Gastroesophageal sphincter (tissue), 4 donors: ENCODE data around the gene TNC. TPM values are rescaled to one million over a fixed set of nuclear protein-coding genes. Genes with fewer than 3 reads are reported as not detected.

Source experiments
- ATAC-seq: fragments of 150-250 bp; one replicate; pipeline ENCODE4 v1.9.1; 2016; ENCODE audit warnings: mild to moderate bottlenecking, moderate library complexity
- H3K27ac ChIP-seq, 4 donors: fragments of 200-600 bp; sonication (generic) in 3 of 4; 1 replicate in 3 of 4; 2 replicates in 1 of 4; pipeline ENCODE4 v1.5.1; 2016 to 2019
- H3K27me3 ChIP-seq: fragments of 200-600 bp; sonication (generic); one replicate; pipeline ENCODE4 v1.5.1; 2019
- H3K36me3 ChIP-seq, 2 donors: fragments of 200-600 bp; sonication (generic); one replicate each; pipeline ENCODE4 v1.5.1; 2019; ENCODE audit warnings: control low read depth in 1 of 2
- H3K4me1 ChIP-seq, 3 donors: fragments of 200-600 bp; sonication (generic); 1 replicate in 2 of 3; 2 replicates in 1 of 3; pipeline ENCODE4 v1.5.1; 2016 to 2019; ENCODE audit warnings: control low read depth in 2 of 3
- H3K4me3 ChIP-seq, 2 donors: fragments of 200-600 bp; sonication (generic); one replicate each; pipeline ENCODE4 v1.5.1; 2019; ENCODE audit warnings: mild to moderate bottlenecking in 1 of 2, moderate library complexity in 1 of 2
- H3K9me3 ChIP-seq, 3 donors: fragments of 200-600 bp; sonication (generic); one replicate each; pipeline ENCODE4 v1.5.1; 2017 to 2019; ENCODE audit warnings: control low read depth in 2 of 3
- EP300 ChIP-seq: sonication (generic); formaldehyde crosslinking; IDR thresholded peaks from one replicate; pipeline ENCODE4 v1.6.1; 2017; ENCODE audit warnings: antibody characterized with exemption, mild to moderate bottlenecking
- POLR2A ChIP-seq, 2 donors: fragments of 450-650 bp; IDR thresholded peaks; one replicate each; pipeline ENCODE4 v1.6.1; 2017; ENCODE audit warnings: antibody characterized with exemption in 2 of 2, mild to moderate bottlenecking in 2 of 2, moderate library complexity in 1 of 2
- POLR2AphosphoS5 ChIP-seq: sonication (generic); formaldehyde crosslinking; IDR thresholded peaks from one replicate; pipeline ENCODE4 v1.6.1; 2017; ENCODE audit warnings: antibody characterized with exemption
- WGBS, 2 donors: methylation state at CpG; one replicate each; pipeline ENCODE4 v1.1.5; 2018; ENCODE audit warnings: low coverage in 1 of 2; 5-methylcytosine and 5-hydroxymethylcytosine counted together
- total RNA-seq, 4 donors: library from RNA; depleted of rRNA; stranded (reverse); fragments of >200 nt; gene quantifications; one replicate each; pipeline ENCODE4 v1.1.0, GENCODE V29; 2016
- TF ChIP-seq, protein P1 (sequence below), 4 experiments: fragments of 200-600 bp in 2 of 4; fragments of 450-650 bp in 2 of 4; sonication (generic) in 1 of 4; IDR thresholded peaks; one replicate each; pipeline ENCODE4 v1.5.1; 2017 to 2019; ENCODE audit warnings: antibody characterized with exemption in 4 of 4, mild to moderate bottlenecking in 2 of 4, moderate library complexity in 2 of 4

TNC gene
- total RNA-seq, 4 donors from 2014 or later, result 194 to 799 (median 466) TPM

DNA sequence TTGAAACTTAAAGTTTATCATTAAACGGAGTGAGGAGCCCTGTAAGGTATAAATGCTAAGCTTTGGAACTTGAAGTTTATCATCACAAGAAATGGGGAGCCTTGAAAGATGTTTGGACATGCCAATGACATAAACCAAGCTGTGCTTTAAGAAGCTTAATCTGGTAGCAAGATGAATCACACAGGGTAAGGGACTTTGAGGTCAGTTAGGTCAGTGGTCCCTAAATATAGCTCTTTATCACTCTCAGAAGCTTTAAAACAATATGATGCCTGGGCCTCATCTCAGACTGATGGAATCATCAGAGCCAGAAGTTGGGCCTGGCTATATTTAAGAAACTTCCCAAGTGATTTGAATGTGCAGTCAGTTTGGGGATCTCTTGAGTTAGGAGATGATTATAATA is 85.7 kb downstream of the TNC start:
- TF ChIP-seq POLR2A (IDR thresholded peaks at IDR 0.05) (no peak), EP300 (no peak), POLR2AphosphoS5 (no peak)
- TF ChIP-seq, protein P1, sequence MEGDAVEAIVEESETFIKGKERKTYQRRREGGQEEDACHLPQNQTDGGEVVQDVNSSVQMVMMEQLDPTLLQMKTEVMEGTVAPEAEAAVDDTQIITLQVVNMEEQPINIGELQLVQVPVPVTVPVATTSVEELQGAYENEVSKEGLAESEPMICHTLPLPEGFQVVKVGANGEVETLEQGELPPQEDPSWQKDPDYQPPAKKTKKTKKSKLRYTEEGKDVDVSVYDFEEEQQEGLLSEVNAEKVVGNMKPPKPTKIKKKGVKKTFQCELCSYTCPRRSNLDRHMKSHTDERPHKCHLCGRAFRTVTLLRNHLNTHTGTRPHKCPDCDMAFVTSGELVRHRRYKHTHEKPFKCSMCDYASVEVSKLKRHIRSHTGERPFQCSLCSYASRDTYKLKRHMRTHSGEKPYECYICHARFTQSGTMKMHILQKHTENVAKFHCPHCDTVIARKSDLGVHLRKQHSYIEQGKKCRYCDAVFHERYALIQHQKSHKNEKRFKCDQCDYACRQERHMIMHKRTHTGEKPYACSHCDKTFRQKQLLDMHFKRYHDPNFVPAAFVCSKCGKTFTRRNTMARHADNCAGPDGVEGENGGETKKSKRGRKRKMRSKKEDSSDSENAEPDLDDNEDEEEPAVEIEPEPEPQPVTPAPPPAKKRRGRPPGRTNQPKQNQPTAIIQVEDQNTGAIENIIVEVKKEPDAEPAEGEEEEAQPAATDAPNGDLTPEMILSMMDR (IDR thresholded peaks at IDR 0.05), result no peak
- no peak overlapping the region for H3K4me3 ChIP-seq
- H3K27ac ChIP-seq, result peak overlapping the region in 1 of 4 donors; percentile 1
- peaks cover 0 to 53% of the 10 kb centered on the region in 2 donors for H3K36me3 ChIP-seq
- H3K9me3 ChIP-seq, result no peaks in the 10 kb centered on the region
- WGBS, 2 donors, result 44% methylated on average over 1 of the region's 1 CpG
- ATAC-seq, result no peak
- H3K27me3 ChIP-seq, result no peaks in the 10 kb centered on the region
- H3K4me1 ChIP-seq, result peaks cover 8 to 26% (median 8%) of the 10 kb centered on the region in 3 donors

DNA sequence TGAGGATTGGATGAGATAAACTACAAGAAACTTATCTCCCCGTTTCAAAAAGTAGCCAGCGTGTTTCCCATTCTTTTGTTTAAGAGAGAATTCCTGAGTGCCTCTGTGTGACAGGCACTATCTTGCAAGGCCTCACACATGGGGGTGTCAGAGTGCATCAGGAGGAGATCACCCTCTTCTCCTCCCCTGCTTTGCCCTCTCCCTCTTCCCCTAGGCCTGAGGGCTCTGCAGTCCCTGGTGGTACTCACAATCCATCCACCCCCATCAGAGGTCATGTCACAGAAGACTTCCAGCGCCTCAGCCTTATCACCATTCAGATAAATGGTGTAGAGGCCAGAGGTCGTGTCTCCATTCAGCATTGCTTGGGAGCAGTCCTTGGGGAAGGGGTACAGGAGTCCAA is 88.0 kb downstream of the TNC start:
- peaks cover under 1 to 7% (median 2%) of the 10 kb centered on the region in 3 donors for H3K4me1 ChIP-seq
- H3K27ac ChIP-seq, result no peak overlapping the region
- peaks cover 0 to 76% of the 10 kb centered on the region in 2 donors for H3K36me3 ChIP-seq
- no peak for ATAC-seq
- no peak for TF ChIP-seq POLR2AphosphoS5
- TF ChIP-seq POLR2A (IDR thresholded peaks at IDR 0.05), result no peak
- no peak for TF ChIP-seq EP300
- TF ChIP-seq, protein P1 (IDR thresholded peaks at IDR 0.05), result no peak
- H3K27me3 ChIP-seq, result no peaks in the 10 kb centered on the region
- 88 to 90% methylated on average over 2 of the region's 4 CpGs for WGBS, 2 donors
- H3K9me3 ChIP-seq, result no peaks in the 10 kb centered on the region
- no peak overlapping the region for H3K4me3 ChIP-seq

- Histone ChIP-seq H3K4me1 (peaks cover 0 to 3% (median 0%) of the 10 kb centered on the region in 3 donors), H3K36me3 (peaks cover 0 to 96% of the 10 kb centered on the region in 2 donors), H3K9me3 (no peaks in the 10 kb centered on the region), H3K4me3 (no peak overlapping the region), H3K27ac (peak overlapping the region in 1 of 4 donors; percentile 8), H3K27me3 (no peaks in the 10 kb centered on the region)
- no peak for ATAC-seq
- no peak for TF ChIP-seq POLR2AphosphoS5
- TF ChIP-seq POLR2A (IDR thresholded peaks at IDR 0.05), result no peak
- TF ChIP-seq, protein P1 (IDR thresholded peaks at IDR 0.05), result no peak
Observed at GRCh38 chr9:115025721-115026120, 92.2 kb downstream of the TNC start.

- H3K36me3 ChIP-seq, result peaks cover 0 to 91% of the 10 kb centered on the region in 2 donors
- peaks cover 0 to 3% (median 0%) of the 10 kb centered on the region in 3 donors for H3K4me1 ChIP-seq
- peak overlapping the region in 2 of 4 donors; percentile 8 to 22 for H3K27ac ChIP-seq
- no peak overlapping the region for H3K4me3 ChIP-seq
- H3K9me3 ChIP-seq, result no peaks in the 10 kb centered on the region
- no peak for ATAC-seq
- no peaks in the 10 kb centered on the region for H3K27me3 ChIP-seq
- 32 to 54% methylated on average over 3 to 5 of the region's 5 CpGs for WGBS, 2 donors
- TF ChIP-seq POLR2A (IDR thresholded peaks at IDR 0.05), result no peak
- TF ChIP-seq EP300, result no peak
- no peak for TF ChIP-seq POLR2AphosphoS5
- TF ChIP-seq, protein P1 (IDR thresholded peaks at IDR 0.05), result no peak
Observed at GRCh38 chr9:115024925-115025535, 92.9 kb downstream of the TNC start.

DNA sequence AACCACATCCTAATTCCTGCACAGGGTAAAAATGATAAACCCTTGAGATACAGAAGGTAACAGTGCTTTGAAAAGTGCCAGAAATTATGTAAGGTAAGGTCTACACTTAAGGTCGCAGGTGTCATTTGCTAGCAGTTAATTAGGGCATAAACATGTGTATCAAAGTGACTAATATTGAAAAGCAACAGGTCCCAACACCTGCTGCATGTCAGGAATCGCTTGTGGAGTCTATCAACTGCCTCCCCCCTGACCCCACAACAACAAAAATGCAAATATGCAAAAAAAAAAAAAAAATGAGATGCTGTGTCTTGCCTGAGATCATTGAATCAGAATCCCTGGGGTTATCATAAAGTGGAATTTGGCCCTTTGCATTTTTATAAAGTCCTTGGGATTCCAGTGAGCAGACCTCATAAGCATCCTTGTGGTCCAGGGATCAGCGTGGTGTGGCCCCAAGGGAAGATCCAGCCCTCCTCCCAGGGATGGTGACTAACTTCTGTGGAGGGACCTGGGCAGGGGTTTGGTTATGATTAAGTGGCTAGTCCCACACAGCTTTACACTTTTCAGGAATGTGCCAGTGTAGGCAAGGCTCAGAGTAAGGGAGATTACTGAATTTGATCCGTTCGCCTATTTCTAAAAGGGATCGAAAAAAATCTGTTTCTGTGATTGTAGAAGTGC is 95.1 kb downstream of the TNC start:
- H3K36me3 ChIP-seq, result peaks cover 0 to 73% of the 10 kb centered on the region in 2 donors
- no peaks in the 10 kb centered on the region for H3K27me3 ChIP-seq
- no peak overlapping the region for H3K4me3 ChIP-seq
- H3K4me1 ChIP-seq, result peaks cover 6 to 20% (median 7%) of the 10 kb centered on the region in 3 donors
- no peaks in the 10 kb centered on the region for H3K9me3 ChIP-seq
- TF ChIP-seq EP300 (no peak), POLR2A (IDR thresholded peaks at IDR 0.05) (no peak), POLR2AphosphoS5 (no peak)
- TF ChIP-seq, protein P1 (IDR thresholded peaks at IDR 0.05), result no peak
- 78 to 89% methylated on average over 5 of the region's 6 CpGs for WGBS, 2 donors
- H3K27ac ChIP-seq, result peak overlapping the region in 2 of 4 donors; percentile 16 to 51
- no peak for ATAC-seq
